IPS DF 19.7 (cell line): ENCODE measurements around the gene PLEKHA1.

ENCODE experiments used
- DNase-seq: peaks from one replicate; pipeline ENCODE4 v3.0.0-alpha.2; 2013; ENCODE audit warnings: low read depth, low spot score

PLEKHA1 gene

DNA sequence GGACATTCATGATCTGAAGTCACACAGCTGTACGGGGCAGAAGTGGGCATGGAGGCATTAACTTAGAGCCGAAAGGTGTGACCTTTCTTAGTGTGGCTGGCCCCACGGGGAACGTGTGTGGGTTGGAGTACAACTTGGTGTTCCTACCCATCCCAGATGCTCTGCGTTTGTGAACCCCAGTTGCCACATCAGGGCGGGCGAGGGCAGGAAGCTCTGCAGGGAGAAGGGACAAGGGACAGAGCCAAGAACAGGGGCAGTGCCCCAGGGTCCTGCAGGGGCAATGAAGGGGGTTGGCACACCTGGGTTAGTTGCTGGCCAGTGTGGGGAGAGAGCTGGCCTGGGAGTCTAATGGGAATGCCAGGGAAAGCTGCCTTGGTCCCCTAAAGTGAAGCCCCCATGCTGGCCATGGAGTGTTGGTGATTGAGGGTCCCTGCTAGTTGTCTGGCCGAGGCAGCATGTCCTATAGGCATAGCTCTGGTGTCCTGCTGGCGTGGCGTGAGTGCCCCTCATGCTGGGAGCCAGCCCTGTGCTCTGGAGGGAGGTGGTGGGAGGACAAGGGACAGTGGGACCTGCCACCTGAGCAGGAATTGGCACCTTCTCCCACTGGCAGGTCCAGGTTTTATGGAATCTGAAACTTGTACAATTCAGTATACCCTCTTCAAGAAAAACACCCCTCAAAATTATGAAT lies 105.8 kb downstream of the PLEKHA1 start:
- DNase-seq: no peak

DNA sequence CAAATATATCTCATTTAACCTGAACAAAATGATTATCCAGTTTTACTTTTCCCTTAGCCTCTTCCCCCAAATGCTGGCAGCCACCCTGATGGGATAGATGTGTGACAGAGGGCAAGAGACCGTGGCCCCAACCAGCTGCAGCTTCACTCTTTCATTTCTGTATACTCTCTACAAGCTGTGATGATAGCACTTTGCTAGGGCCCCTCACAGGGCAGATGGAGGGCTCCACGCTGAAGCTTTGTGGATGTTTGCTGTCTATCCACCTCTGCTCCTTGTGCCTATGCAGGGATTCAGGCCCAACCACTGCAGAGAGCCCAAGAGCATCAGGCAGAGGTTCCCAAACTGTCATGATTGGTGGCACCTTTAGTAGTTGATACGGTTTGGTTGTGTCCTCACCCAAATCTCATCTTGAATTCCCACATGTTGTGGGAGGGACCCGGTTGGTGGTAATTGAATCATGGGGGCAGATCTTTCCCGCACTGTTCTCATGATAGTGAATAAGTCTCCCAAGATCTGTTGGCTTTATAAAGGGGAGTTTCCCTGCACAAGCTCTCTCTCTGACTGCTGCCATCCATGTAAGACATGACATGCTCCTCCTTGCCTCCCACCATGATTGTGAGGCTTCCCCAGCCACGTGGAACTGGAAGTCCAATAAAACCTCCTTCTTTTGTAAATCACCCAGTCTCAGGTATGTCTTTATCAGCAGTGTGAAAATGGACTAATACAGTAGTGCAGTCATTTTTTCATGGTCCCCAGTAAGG lies 107.0 kb downstream of the PLEKHA1 start:
- no peak for DNase-seq
